Mesodermal cell (in vitro differentiated cells): ENCODE measurements around the gene DDIAS.
"Not testable (repeated sequence)": the region's sequence is repeated elsewhere in the genome, so short reads cannot be mapped to it uniquely, and the experiment has no call there.

Source experiments
- H3K27ac ChIP-seq: 2 replicates; pipeline ENCODE4 v1.7.0; 2013; ENCODE audit warnings: mild to moderate bottlenecking, low read depth, low read length, moderate library complexity; ENCODE audit not compliant: severe bottlenecking
- H3K36me3 ChIP-seq: 2 replicates; pipeline ENCODE4 v1.7.1; 2013; ENCODE audit warnings: mild to moderate bottlenecking, low read length, moderate library complexity; ENCODE audit not compliant: control insufficient read depth, insufficient read depth
- H3K4me1 ChIP-seq: one replicate; pipeline ENCODE4 v1.7.1; 2013; ENCODE audit warnings: mild to moderate bottlenecking, low read length; ENCODE audit not compliant: insufficient read depth, control insufficient read depth, poor library complexity, severe bottlenecking
- H3K4me3 ChIP-seq: 2 replicates; pipeline ENCODE4 v1.7.0; 2013; ENCODE audit warnings: low read length, control low read depth, mild to moderate bottlenecking; ENCODE audit not compliant: insufficient read depth, poor library complexity, severe bottlenecking; ENCODE audit errors: extremely low read depth
- H3K9me3 ChIP-seq: 2 replicates; pipeline ENCODE4 v1.7.1; 2013; ENCODE audit warnings: mild to moderate bottlenecking, low read length, moderate library complexity; ENCODE audit not compliant: control insufficient read depth
- WGBS, 2 experiments: methylation state at CpG; one replicate each; pipeline ENCODE4 v1.1.5; 2013; ENCODE audit warnings: missing lambda C conversion rate in 2 of 2; ENCODE audit not compliant: insufficient coverage in 2 of 2; 5-methylcytosine and 5-hydroxymethylcytosine counted together

DDIAS gene

DNA sequence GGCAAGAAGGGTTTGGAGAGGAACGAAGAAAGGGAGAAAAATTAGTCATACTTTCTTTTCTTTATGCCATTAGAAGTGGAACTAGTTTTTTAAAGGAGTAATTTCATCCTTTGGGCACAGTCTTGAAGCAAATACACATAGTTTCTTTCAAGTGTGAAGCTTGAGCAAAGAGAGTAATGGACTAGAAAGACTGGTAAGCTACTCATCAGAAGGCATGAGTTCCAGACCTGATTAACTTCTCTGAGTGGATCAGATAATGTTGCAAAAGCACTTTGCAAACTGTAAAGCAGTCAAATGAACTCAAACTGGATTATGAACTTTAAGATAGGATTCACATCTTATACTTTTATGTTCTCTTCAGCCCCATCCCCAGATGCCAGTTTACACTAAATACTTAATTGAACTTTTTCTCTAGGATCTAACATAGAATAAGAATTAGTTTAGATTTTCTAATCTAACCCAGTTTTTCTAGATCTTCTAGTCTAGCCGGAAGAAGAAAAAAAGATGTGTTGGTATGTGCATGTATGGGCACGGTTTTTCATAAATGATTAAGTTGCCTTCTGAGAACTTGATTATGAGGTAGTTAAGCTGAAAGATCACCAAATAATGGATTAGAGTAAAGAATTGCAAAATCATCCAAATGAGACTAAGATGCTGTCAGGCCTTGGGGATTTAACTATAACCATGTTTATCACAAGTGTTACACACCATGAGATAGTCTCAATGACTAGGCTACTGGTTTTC lies 2.5 kb downstream of the DDIAS start:
- Histone ChIP-seq H3K4me3 (no peak overlapping the region), H3K27ac (no peak overlapping the region), H3K4me1 (no peaks in the 10 kb centered on the region), H3K36me3 (no peaks in the 10 kb centered on the region), H3K9me3 (no peaks in the 10 kb centered on the region)
- WGBS, 2 experiments, result 60% methylated on average over 1 of the region's 3 CpGs; no CpG with 5 or more reads in 1 of the 2 experiments

DNA sequence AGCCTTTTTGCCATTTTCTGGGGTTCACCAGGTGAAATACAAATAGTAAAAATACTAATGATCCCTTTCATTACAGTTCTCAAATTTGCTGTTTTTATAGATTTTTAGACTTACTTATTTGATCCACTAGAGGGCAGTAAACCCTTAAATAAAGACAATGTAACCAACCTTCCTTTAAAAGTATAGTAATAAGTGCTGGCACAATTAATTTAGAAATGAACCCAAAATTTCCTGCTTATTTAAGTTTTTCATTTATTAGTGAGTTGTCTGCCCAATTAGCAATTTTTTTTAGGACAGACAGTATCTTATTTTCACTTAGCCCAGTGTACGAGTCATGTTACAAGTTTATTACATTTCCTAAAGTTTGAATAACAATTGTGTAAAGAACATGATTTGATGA lies 4.7 kb downstream of the DDIAS start:
- H3K4me1 ChIP-seq, result no peaks in the 10 kb centered on the region
- WGBS, 2 experiments, result no CpG with 5 or more reads among the region's 1 CpG
- H3K36me3 ChIP-seq, result peaks cover 4% of the 10 kb centered on the region
- H3K4me3 ChIP-seq, result no peak overlapping the region
- peaks cover 2% of the 10 kb centered on the region for H3K9me3 ChIP-seq
- no peak overlapping the region for H3K27ac ChIP-seq

DNA sequence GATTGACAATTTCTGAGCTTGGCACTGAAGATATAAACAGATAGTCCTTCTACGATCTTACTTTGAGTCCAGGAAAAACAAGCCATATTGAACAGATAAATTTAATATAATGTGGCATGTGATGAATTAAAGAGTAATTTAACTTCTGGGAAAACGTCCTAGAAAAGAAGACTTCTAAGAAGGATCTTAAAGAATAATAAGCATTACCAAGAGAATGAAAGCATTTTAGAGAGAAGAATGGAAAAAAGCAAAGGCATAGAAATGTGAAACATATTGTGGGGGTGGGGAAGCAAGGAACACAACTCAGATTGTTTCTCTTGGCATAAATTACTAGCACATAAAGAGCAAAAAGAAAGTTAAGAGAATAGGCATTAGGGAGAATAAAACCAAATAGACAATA lies 5.4 kb downstream of the DDIAS start:
- WGBS, 2 experiments, result no CpG with 5 or more reads among the region's 2 CpGs
- Histone ChIP-seq H3K4me1 (no peaks in the 10 kb centered on the region), H3K36me3 (peaks cover 10% of the 10 kb centered on the region), H3K4me3 (no peak overlapping the region), H3K9me3 (peaks cover 9% of the 10 kb centered on the region), H3K27ac (no peak overlapping the region)

DNA sequence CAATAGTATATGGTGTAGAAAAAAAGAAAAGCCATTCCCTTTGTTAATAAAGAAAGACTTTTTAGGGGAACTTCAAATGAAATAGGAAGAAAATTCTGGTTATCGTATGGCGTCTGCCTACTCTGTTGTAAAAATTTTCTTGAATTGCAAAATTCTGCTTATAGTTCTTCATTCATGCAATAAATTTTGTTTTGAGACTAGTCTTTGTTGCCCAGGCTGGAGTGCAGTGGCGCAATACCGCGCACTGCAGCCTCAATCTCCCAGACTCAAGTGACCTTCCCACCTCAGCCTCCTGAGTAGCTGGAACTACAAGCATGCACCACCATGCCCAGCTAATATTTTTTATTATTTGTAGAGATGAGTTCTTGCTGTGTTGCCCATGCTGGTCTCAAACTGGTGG lies 5.8 kb downstream of the DDIAS start:
- no peak overlapping the region for H3K27ac ChIP-seq
- WGBS, 2 experiments, result 100% methylated on average over 1 of the region's 5 CpGs; no CpG with 5 or more reads in 1 of the 2 experiments
- peaks cover 13% of the 10 kb centered on the region for H3K9me3 ChIP-seq
- peaks cover 15% of the 10 kb centered on the region for H3K36me3 ChIP-seq
- H3K4me3 ChIP-seq, result no peak overlapping the region
- no peaks in the 10 kb centered on the region for H3K4me1 ChIP-seq

DNA sequence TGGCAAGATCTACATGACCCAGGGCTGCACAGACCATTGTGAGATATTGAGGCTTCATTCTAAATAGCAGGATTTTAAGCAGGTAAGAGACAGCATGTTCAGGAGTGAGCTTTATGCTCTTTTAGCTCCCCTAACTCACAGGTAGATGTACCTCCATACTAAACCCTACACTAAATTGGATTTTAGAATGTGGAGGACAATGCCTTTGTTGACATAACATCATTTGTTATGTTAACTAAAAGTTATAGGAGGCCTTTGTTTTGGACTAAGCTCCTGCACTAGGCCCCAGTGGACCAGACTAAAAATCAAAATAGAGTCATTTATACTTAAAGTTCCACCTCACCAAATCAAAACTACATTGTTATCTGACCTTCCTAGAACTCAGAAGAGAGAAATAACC lies 6.8 kb downstream of the DDIAS start:
- no peak overlapping the region for H3K27ac ChIP-seq
- peaks cover 20% of the 10 kb centered on the region for H3K36me3 ChIP-seq
- H3K4me1 ChIP-seq, result no peaks in the 10 kb centered on the region
- H3K9me3 ChIP-seq, result peaks cover 14% of the 10 kb centered on the region
- H3K4me3 ChIP-seq, result no peak overlapping the region

DNA sequence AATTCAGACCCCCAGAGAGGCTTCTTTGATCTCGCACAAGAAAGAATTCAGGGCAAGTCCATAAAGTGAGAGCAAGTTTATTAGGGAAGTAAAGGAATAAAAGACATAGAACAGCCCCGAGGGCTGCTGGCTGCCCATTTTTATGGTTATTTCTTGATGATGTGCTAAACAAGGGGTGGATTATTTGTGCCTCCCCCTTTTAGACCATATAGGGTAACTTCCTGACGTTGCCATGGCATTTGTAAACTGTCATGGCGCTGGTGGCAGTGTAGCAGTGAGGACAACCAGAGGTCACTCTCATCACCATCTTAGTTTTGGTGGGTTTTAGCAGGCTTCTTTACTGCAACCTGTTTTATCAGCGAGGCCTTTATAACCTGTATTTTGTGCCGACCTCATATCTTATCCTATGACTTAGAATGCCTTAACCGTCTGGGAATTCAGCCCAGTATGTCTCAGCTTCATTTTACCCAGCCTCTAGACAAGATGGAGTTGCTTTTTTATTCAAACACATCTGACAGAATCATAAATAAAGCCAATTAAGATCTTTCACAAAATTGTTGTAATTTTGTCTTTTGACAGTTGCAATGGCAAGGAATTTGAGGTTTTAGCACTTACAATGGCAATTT lies 7.6 kb downstream of the DDIAS start:
- Histone ChIP-seq H3K36me3 (peaks cover 25% of the 10 kb centered on the region), H3K4me1 (no peaks in the 10 kb centered on the region), H3K9me3 (peaks cover 14% of the 10 kb centered on the region), H3K27ac (no peak overlapping the region), H3K4me3 (no peak overlapping the region)
- 81 to 84% methylated on average over 6 to 7 of the region's 7 CpGs for WGBS, 2 experiments

DNA sequence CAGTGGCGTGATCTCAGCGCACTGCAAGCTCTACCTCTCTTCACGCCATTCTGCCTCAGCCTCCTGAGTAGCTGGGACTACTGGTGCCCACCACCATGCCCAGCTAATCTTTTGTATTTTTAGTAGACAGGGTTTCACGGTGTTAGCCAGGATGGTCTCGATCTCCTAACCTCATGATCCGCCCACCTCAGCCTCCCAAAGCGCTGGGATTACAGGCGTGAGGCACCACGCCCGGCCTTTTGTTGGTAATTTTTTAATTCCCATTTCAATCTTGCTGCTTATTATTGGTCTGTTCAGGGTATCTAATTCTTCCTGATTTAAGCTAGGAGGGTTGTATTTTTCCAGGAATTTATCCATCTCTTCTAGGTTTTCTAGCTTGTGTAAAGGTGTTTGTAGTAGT lies 18.2 kb downstream of the DDIAS start:
- not testable (repeated sequence) for H3K4me3 ChIP-seq, H3K27ac ChIP-seq, H3K9me3 ChIP-seq
- Histone ChIP-seq H3K36me3 (peaks cover 44% of the 10 kb centered on the region), H3K4me1 (peaks cover 20% of the 10 kb centered on the region)
- WGBS, 2 experiments, result 92 to 96% methylated on average over 4 to 6 of the region's 10 CpGs

DNA sequence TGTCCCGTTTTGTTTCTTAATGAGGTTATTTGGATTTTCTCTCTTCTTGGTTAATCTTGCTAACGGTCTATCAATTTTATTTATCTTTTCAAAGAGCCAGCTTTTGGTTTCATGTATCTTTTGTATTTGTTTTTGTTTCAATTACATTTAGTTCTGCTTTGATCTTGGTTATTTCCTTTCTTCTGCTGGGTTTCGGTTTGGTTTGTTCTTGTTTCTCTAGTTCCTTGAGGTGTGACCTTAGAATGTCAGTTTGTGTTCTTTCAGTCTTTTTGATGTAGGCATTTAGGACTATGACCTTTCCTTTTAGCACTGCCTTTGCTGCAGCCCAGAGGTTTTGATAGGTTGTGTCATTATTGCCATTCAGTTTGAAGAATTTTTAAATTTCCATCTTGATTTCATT lies 18.7 kb downstream of the DDIAS start:
- peaks cover 20% of the 10 kb centered on the region for H3K4me1 ChIP-seq
- peaks cover 40% of the 10 kb centered on the region for H3K36me3 ChIP-seq
- no CpG with 5 or more reads among the region's 3 CpGs for WGBS, 2 experiments
- not testable (repeated sequence) for H3K9me3 ChIP-seq, H3K4me3 ChIP-seq, H3K27ac ChIP-seq

DNA sequence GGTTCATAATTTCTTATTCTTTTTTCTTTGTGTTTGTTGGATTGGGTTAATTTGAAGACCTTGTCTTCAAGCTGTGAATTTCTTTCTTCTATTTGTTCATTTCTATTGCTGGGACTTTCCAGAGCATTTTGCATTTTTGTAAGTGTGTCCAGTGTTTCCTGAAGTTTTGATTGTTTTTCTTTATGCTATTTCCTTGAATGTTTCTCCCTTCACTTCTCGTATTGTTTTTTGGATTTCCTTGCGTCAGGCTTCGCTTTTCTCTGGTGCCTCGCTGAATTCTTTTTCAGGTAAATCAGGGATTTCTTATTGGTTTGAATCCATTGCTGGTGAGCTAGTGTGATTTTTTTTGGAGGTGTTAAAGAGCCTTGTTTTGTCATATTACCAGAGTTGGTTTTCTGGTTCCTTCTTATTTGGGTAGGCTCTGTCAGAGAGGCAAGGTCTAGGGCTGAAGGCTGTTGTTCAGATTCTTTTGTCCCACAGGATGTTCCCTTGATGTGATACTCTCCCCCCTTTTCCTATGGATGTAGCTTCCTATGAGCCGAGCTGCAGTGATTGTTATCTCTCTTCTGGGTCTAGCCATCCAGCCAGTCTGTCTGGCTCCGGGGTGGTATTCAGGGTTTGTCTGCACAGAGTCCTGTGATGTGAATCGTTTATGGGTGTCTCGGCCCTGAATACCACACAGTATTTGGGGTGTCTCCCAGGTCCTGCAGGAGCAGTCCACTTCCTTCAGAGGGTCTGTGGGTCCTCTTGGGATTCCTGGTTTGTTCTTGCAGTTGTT lies 21.0 kb downstream of the DDIAS start:
- H3K9me3 ChIP-seq, H3K4me3 ChIP-seq: not testable (repeated sequence)
- peak overlapping the region; percentile 62 for H3K27ac ChIP-seq
- WGBS, 2 experiments, result 96 to 100% methylated on average over 1 to 7 of the region's 8 CpGs
- H3K36me3 ChIP-seq, result peaks cover 24% of the 10 kb centered on the region
- H3K4me1 ChIP-seq, result peaks cover 20% of the 10 kb centered on the region

DNA sequence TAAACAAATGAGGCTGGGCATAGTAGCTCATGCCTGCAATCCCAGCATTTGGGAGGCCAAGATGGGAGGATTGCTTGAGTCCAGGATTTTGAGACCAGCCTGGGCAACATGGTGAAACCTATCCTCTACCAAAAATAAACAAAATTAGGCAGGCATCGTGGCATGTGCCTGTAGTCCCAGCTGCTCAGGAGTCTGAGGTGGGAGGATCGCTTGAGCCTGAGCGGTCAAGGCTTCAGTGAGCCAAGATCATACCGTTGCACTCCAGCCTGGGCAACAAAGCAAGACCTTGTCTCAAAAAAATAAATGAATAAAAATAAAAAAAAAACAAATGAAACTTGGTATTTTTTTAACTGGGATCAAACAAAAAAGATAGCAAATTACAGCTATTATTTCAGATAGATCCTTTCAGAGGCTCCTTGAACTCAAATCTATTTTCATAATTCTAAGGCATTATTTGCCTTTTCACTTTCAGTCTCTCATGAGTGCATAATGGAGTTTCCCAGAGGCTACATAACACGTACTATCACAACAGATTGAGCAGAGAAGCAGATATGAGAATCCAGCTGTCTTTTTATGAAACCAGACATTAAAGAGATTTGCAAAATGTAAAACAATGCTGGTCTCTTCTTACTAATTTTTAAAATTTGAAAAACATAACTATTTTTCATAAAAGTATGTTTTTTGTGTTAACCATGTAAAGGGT lies 23.1 kb downstream of the DDIAS start:
- Histone ChIP-seq H3K9me3 (no peaks in the 10 kb centered on the region), H3K4me1 (peaks cover 20% of the 10 kb centered on the region), H3K36me3 (peaks cover 18% of the 10 kb centered on the region), H3K27ac (no peak overlapping the region), H3K4me3 (no peak overlapping the region)
- WGBS, 2 experiments, result 100% methylated on average over 1 of the region's 5 CpGs
